Panc1 (cell line): ENCODE data around the gene IL16.

Experiments used
- POLR2AphosphoS5 ChIP-seq: IDR thresholded peaks from 2 replicates; pipeline ENCODE4 v1.6.1; 2012; ENCODE audit warnings: mild to moderate bottlenecking, low read depth, low read length, moderate library complexity
- SIN3A ChIP-seq: IDR thresholded peaks from 2 replicates; pipeline ENCODE4 v1.6.1; 2012; ENCODE audit warnings: low read depth, mild to moderate bottlenecking, low read length, moderate library complexity, borderline replicate concordance; ENCODE audit not compliant: insufficient read depth
- TCF7L2 ChIP-seq: IDR thresholded peaks from 2 replicates; pipeline ENCODE4 v1.6.1; 2011; ENCODE audit warnings: mild to moderate bottlenecking, low read depth, low read length, inconsistent platforms
- TF ChIP-seq, protein P1 (sequence below): fragments of 450-650 bp; IDR thresholded peaks from 2 replicates; pipeline ENCODE4 v1.5.1; 2017; ENCODE audit warnings: mild to moderate bottlenecking
- TF ChIP-seq, protein P2 (sequence below), 2 experiments: IDR thresholded peaks; 2 replicates each; pipeline ENCODE4 v1.6.1; 2011 to 2012; ENCODE audit warnings: low read depth in 2 of 2, control low read depth in 1 of 2, low read length in 1 of 2, mild to moderate bottlenecking in 1 of 2, moderate library complexity in 1 of 2; ENCODE audit not compliant: insufficient read depth in 1 of 2

- TF ChIP-seq, protein P1, sequence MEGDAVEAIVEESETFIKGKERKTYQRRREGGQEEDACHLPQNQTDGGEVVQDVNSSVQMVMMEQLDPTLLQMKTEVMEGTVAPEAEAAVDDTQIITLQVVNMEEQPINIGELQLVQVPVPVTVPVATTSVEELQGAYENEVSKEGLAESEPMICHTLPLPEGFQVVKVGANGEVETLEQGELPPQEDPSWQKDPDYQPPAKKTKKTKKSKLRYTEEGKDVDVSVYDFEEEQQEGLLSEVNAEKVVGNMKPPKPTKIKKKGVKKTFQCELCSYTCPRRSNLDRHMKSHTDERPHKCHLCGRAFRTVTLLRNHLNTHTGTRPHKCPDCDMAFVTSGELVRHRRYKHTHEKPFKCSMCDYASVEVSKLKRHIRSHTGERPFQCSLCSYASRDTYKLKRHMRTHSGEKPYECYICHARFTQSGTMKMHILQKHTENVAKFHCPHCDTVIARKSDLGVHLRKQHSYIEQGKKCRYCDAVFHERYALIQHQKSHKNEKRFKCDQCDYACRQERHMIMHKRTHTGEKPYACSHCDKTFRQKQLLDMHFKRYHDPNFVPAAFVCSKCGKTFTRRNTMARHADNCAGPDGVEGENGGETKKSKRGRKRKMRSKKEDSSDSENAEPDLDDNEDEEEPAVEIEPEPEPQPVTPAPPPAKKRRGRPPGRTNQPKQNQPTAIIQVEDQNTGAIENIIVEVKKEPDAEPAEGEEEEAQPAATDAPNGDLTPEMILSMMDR: no peak
- TF ChIP-seq TCF7L2 (no peak), SIN3A (no peak), POLR2AphosphoS5 (no peak)
- TF ChIP-seq, protein P2, sequence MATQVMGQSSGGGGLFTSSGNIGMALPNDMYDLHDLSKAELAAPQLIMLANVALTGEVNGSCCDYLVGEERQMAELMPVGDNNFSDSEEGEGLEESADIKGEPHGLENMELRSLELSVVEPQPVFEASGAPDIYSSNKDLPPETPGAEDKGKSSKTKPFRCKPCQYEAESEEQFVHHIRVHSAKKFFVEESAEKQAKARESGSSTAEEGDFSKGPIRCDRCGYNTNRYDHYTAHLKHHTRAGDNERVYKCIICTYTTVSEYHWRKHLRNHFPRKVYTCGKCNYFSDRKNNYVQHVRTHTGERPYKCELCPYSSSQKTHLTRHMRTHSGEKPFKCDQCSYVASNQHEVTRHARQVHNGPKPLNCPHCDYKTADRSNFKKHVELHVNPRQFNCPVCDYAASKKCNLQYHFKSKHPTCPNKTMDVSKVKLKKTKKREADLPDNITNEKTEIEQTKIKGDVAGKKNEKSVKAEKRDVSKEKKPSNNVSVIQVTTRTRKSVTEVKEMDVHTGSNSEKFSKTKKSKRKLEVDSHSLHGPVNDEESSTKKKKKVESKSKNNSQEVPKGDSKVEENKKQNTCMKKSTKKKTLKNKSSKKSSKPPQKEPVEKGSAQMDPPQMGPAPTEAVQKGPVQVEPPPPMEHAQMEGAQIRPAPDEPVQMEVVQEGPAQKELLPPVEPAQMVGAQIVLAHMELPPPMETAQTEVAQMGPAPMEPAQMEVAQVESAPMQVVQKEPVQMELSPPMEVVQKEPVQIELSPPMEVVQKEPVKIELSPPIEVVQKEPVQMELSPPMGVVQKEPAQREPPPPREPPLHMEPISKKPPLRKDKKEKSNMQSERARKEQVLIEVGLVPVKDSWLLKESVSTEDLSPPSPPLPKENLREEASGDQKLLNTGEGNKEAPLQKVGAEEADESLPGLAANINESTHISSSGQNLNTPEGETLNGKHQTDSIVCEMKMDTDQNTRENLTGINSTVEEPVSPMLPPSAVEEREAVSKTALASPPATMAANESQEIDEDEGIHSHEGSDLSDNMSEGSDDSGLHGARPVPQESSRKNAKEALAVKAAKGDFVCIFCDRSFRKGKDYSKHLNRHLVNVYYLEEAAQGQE (IDR thresholded peaks at IDR 0.05; ENCODE audit: insufficient read depth in 1 of 2, low read depth in 2 of 2, low read length in 1 of 2): no peak
Observed at GRCh38 chr15:81261172-81261811, 64.6 kb downstream of the IL16 start.
